Keratinocyte (primary cell): Measurements from ENCODE around the gene YEATS4.

ENCODE experiments used
- EZH2 ChIP-seq: IDR thresholded peaks from one replicate; pipeline ENCODE4 v1.6.1; 2012; ENCODE audit warnings: inconsistent platforms, mild to moderate bottlenecking, low read length, moderate library complexity
- TF ChIP-seq, protein P1 (sequence below), 3 experiments: IDR thresholded peaks in 1 of 3; conservative IDR thresholded peaks in 1 of 3; optimal IDR thresholded peaks in 1 of 3; 2 replicates in 2 of 3; 3 replicates in 1 of 3; pipeline versions ENCODE3 to v1.5.1; 2011; ENCODE audit warnings: low read length in 3 of 3, mild to moderate bottlenecking in 3 of 3, moderate library complexity in 2 of 3, control low read depth in 1 of 3, inconsistent platforms in 1 of 3; ENCODE audit not compliant: insufficient read depth in 2 of 3; ENCODE audit errors: extremely low read depth in 1 of 3

- TF ChIP-seq, protein P1, sequence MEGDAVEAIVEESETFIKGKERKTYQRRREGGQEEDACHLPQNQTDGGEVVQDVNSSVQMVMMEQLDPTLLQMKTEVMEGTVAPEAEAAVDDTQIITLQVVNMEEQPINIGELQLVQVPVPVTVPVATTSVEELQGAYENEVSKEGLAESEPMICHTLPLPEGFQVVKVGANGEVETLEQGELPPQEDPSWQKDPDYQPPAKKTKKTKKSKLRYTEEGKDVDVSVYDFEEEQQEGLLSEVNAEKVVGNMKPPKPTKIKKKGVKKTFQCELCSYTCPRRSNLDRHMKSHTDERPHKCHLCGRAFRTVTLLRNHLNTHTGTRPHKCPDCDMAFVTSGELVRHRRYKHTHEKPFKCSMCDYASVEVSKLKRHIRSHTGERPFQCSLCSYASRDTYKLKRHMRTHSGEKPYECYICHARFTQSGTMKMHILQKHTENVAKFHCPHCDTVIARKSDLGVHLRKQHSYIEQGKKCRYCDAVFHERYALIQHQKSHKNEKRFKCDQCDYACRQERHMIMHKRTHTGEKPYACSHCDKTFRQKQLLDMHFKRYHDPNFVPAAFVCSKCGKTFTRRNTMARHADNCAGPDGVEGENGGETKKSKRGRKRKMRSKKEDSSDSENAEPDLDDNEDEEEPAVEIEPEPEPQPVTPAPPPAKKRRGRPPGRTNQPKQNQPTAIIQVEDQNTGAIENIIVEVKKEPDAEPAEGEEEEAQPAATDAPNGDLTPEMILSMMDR (optimal IDR thresholded peaks at IDR 0.05 in 1 of 3, IDR thresholded peaks at IDR 0.05 in 1 of 3, conservative IDR thresholded peaks at IDR 0.05 in 1 of 3; ENCODE audit: extremely low read depth in 1 of 3, insufficient read depth in 2 of 3, low read length in 3 of 3): no peak
- TF ChIP-seq EZH2: no peak
Measured at GRCh38 chr12:69360348-69360672, 767 bp downstream of the YEATS4 start.
